PC-9 (cell line): Measurements from ENCODE around the gene PEAK3. TPM values are rescaled to one million over a fixed set of nuclear protein-coding genes. Genes with fewer than 3 reads are reported as not detected.

Source experiments
- BruUV-seq: library from RNA; stranded (reverse); fragments of 400-500 nt; replicated peaks from 2 replicates; lab custom pipeline; 2021; lab: Mats Ljungman, UMichigan
- CTCF ChIA-PET: fragments of 300-600 bp; sonication (Branson Sonifier 250); formaldehyde crosslinking; loops from one replicate; lab custom pipeline; 2022; ENCODE audit warnings: antibody characterized with exemption; lab: Charles Lee
- POLR2A ChIA-PET: fragments of 300-600 bp; sonication (Branson Sonifier 250); formaldehyde crosslinking; loops from one replicate; lab custom pipeline; 2022; ENCODE audit warnings: antibody characterized with exemption; ENCODE audit not compliant: unreplicated experiment; lab: Charles Lee
- DNase-seq, 2 experiments: peaks; one replicate each; pipeline versions ENCODE4 v3.0.0 to v3.0.0-alpha.2; 2015 to 2022; ENCODE audit warnings: mixed read lengths in 1 of 2
- H2AFZ ChIP-seq: fragments of 200-600 bp; sonication (generic); 2 replicates; pipeline ENCODE4 v1.8.1; 2017; ENCODE audit warnings: antibody characterized with exemption
- H3F3A ChIP-seq: fragments of 200-600 bp; sonication (generic); 2 replicates; pipeline ENCODE4 v1.8.1; 2017; ENCODE audit warnings: antibody characterized with exemption, mild to moderate bottlenecking, low read depth; ENCODE audit not compliant: insufficient read depth
- H3K27ac ChIP-seq: fragments of 200-600 bp; sonication (generic); 2 replicates; pipeline ENCODE4 v1.6.1; 2016; ENCODE audit warnings: mixed run types
- H3K27me3 ChIP-seq: fragments of 200-600 bp; sonication (generic); 2 replicates; pipeline ENCODE4 v1.6.1; 2016; ENCODE audit warnings: low read depth, mixed run types; ENCODE audit not compliant: insufficient read depth
- H3K36me3 ChIP-seq: fragments of 200-600 bp; sonication (generic); 2 replicates; pipeline ENCODE4 v1.6.1; 2016; ENCODE audit warnings: low read depth, mixed run types
- H3K4me1 ChIP-seq: fragments of 200-600 bp; sonication (generic); replicated peaks from 2 replicates; pipeline ENCODE4 v1.6.1; 2016; ENCODE audit warnings: mixed run types; ENCODE audit not compliant: insufficient read depth
- H3K4me2 ChIP-seq: fragments of 200-600 bp; sonication (generic); 2 replicates; pipeline ENCODE4 v1.6.1; 2017; ENCODE audit warnings: mixed run types
- H3K4me3 ChIP-seq: fragments of 200-600 bp; sonication (generic); 2 replicates; pipeline ENCODE4 v1.6.1; 2016; ENCODE audit warnings: mixed run types
- H3K79me2 ChIP-seq: fragments of 200-600 bp; sonication (generic); 2 replicates; pipeline ENCODE4 v1.6.1; 2017; ENCODE audit warnings: low read depth, mixed run types
- H3K9me2 ChIP-seq: fragments of 200-600 bp; sonication (generic); 2 replicates; pipeline ENCODE4 v1.8.1; 2017; ENCODE audit warnings: mild to moderate bottlenecking; ENCODE audit not compliant: insufficient read depth
- H3K9me3 ChIP-seq: fragments of 200-600 bp; sonication (generic); 2 replicates; pipeline ENCODE4 v1.8.1; 2016; ENCODE audit warnings: low read depth; ENCODE audit not compliant: insufficient read depth
- H4K20me1 ChIP-seq: fragments of 200-600 bp; sonication (generic); 2 replicates; pipeline ENCODE4 v1.8.1; 2017; ENCODE audit not compliant: insufficient read depth
- CTCF ChIP-seq: fragments of 200-600 bp; sonication (generic); conservative IDR thresholded peaks from 2 replicates; pipeline ENCODE4 v1.6.1; 2017; ENCODE audit warnings: mixed run types, antibody characterized with exemption, mild to moderate bottlenecking, moderate library complexity
- EZH2 ChIP-seq: fragments of 200-600 bp; sonication (generic); IDR thresholded peaks from 2 replicates; pipeline ENCODE4 v1.8.0; 2017; ENCODE audit warnings: antibody characterized with exemption, low read depth
- intact Hi-C: fragments of 100-400 bp; cut with micrococcal nuclease; formaldehyde crosslinking; loops from one replicate; pipeline ENCODE4 v1.10.0; 2022; ENCODE audit not compliant: unreplicated experiment
- total RNA-seq: library from RNA; stranded (reverse); gene quantifications from 2 replicates; pipeline ENCODE4 v1.2.3, GENCODE V29; 2021

The PEAK3 gene
- total RNA-seq, 1 experiment from 2014 or later: not detected

GRCh38 chr19:2233601-2234280 lies 48.2 kb downstream of the PEAK3 start:
- H3K4me2 ChIP-seq: no peak overlapping the region
- no TSS peak for BruUV-seq
- TF ChIP-seq EZH2: no peak
- no peak for TF ChIP-seq CTCF
- intact Hi-C loops: loop anchor here (10.0 kb wide), 1 partner anchor 231 kb away; no protein-coding TSS in a partner anchor
- H4K20me1 ChIP-seq: peaks cover 15% of the 10 kb centered on the region
- H3K4me1 ChIP-seq: peaks cover 13% of the 10 kb centered on the region
- no peaks in the 10 kb centered on the region for H3K27me3 ChIP-seq
- H3K9me2 ChIP-seq: no peaks in the 10 kb centered on the region
- no peaks in the 10 kb centered on the region for H3K36me3 ChIP-seq
- ChIA-PET POLR2A (no interaction called here), CTCF (interaction anchor here (0.7 kb wide), 1 partner anchor 1395 kb away, joined by 3 read pairs; no protein-coding TSS in a partner anchor)
- H2AFZ ChIP-seq: no peak overlapping the region
- peaks cover 45% of the 10 kb centered on the region for H3K79me2 ChIP-seq
- H3F3A ChIP-seq: peaks cover 8% of the 10 kb centered on the region; the same call in 1 of the 2 replicates
- DNase-seq: no peak
- H3K4me3 ChIP-seq: no peak overlapping the region
- H3K9me3 ChIP-seq: no peaks in the 10 kb centered on the region
- H3K27ac ChIP-seq: no peak overlapping the region

- TF ChIP-seq CTCF (no peak), EZH2 (no peak)
- DNase-seq: no peak
- no peaks in the 10 kb centered on the region for H3K9me3 ChIP-seq
- CTCF ChIA-PET: no interaction called here
- no TSS peak for BruUV-seq
- H4K20me1 ChIP-seq: peaks cover 3% of the 10 kb centered on the region
- no peaks in the 10 kb centered on the region for H3K36me3 ChIP-seq
- H3K27ac ChIP-seq: no peak overlapping the region
- no peak overlapping the region for H2AFZ ChIP-seq
- H3K9me2 ChIP-seq: no peaks in the 10 kb centered on the region
- peaks cover 32% of the 10 kb centered on the region for H3K79me2 ChIP-seq
- H3F3A ChIP-seq: peaks cover 6% of the 10 kb centered on the region; the same call in 1 of the 2 replicates
- H3K4me1 ChIP-seq: peaks cover under 1% of the 10 kb centered on the region; the same call in 1 of the 2 replicates
- intact Hi-C loops: loop anchor here (10.0 kb wide), 1 partner anchor 232 kb away; no protein-coding TSS in a partner anchor
- no peaks in the 10 kb centered on the region for H3K27me3 ChIP-seq
- no peak overlapping the region for H3K4me3 ChIP-seq
- POLR2A ChIA-PET: no interaction called here
- H3K4me2 ChIP-seq: no peak overlapping the region
Measured at GRCh38 chr19:2232286-2233151, 49.5 kb downstream of the PEAK3 start.

GRCh38 chr19:2231621-2232221 lies 50.3 kb downstream of the PEAK3 start:
- no peaks in the 10 kb centered on the region for H3K9me2 ChIP-seq
- POLR2A ChIA-PET: no interaction called here
- CTCF ChIA-PET: no interaction called here
- no peaks in the 10 kb centered on the region for H3K9me3 ChIP-seq
- no peaks in the 10 kb centered on the region for H3F3A ChIP-seq
- H3K27me3 ChIP-seq: no peaks in the 10 kb centered on the region
- no peaks in the 10 kb centered on the region for H3K36me3 ChIP-seq
- H3K79me2 ChIP-seq: peaks cover 24% of the 10 kb centered on the region
- TF ChIP-seq CTCF (no peak), EZH2 (no peak)
- DNase-seq: no peak
- intact Hi-C loops: loop anchor here (10.0 kb wide), 1 partner anchor 233 kb away; no protein-coding TSS in a partner anchor
- H3K27ac ChIP-seq: no peak overlapping the region
- H2AFZ ChIP-seq: no peak overlapping the region
- H3K4me1 ChIP-seq: no peaks in the 10 kb centered on the region
- no TSS peak for BruUV-seq
- no peak overlapping the region for H3K4me3 ChIP-seq
- H3K4me2 ChIP-seq: no peak overlapping the region
- H4K20me1 ChIP-seq: no peaks in the 10 kb centered on the region
